ENCODE data around the gene UAP1.
"Not testable (repeated sequence)": the region's sequence is repeated elsewhere in the genome, so short reads cannot be mapped to it uniquely, and the experiment has no call there.

Gene UAP1

GRCh38 chr1:162566870-162567269 lies 5.3 kb downstream of the UAP1 start:
- no peak for DNase-seq

GRCh38 chr1:162568802-162569201 lies 7.3 kb downstream of the UAP1 start:
- DNase-seq, result no peak

DNA sequence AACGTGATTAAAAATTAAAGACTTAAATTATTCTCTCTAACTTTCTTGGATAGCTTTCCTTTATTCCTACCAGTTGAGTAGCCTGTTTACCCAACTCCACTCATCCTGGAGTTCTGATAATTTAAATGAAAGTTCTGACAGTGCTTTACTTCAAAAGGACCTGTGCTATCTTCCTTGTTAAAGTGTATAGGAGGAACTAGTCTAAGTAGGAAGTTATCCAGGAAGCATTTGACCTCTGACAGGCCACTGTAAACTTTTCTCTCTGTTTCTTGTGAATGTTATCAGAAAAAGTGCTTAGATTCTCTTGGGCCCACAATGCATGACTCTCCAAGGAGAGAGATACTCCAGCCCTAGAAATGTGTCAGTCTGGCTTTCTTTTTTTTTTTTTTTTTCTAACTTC lies 9.2 kb downstream of the UAP1 start:
- no peak for DNase-seq

DNA sequence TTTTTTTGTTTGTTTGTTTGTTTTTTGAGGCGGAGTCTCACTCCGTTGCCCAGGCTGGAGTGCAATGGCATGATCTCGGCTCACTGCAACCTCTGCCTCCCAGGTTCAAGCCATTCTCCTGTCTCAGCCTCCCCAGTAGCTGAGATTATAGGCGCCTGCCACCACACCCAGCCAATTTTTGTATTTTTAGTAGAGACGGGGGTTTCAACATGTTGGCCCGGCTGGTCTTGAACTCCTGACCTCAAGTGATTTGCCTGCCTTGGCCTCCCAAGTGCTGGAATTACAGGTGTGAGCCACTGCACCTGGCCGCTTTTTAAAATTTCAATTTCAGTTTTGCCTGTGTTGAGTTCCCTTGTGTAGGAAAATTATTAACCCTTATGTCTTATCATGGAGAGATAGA lies 9.6 kb downstream of the UAP1 start:
- not testable (repeated sequence) for DNase-seq

- DNase-seq, result no peak
Observed at GRCh38 chr1:162571696-162572095, 10.2 kb downstream of the UAP1 start.

GRCh38 chr1:162573136-162573535 lies 11.6 kb downstream of the UAP1 start:
- DNase-seq, result no peak

DNA sequence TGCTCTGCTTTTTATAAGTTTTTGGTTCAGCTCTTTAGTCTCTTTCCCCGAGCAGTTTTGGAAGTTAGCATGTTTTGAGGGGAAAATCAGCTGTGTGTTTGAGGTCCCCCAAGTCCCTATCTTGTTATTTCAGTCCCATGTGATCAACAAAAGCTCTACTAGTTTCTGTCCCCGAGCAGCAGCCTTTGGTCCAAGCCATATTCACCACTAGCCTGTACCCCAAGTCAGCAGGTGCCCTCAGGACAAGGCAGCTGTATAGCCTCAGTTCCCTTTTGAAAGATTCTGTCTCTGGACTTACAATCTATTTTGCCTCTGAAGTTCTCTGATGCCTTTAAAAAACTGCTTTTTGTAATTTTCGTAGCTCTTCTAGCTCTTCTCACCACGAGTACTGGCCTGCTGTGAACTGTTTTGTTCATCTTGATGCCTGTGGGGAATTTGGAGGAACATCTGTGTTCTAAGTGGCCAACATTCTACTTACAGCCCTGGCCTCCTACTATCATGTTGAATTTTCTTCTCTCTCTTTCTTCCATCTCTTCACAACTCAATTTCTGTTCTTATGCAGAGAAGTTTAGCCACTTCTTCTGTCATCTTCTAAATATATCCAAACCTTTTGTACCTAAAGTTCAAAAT lies 16.7 kb downstream of the UAP1 start:
- no peak for DNase-seq

DNA sequence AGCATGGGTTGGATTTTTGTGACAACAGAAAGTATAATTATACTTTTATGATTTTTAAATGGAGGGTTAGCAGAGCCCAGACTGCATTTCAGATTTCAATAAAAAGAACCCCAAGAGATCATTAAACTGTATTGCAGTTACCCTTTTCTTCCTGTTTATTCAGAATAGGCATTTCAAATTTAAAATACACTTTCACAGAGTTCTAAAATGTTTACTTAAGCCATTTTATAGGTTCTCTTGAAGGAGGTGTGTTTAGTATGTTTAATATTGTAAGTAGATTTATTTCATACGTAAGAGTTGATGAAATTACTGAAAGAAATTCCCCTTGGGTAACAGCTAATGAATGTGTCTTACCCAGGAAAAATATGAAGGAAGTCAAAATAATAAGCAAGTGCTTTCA lies 17.4 kb downstream of the UAP1 start:
- DNase-seq, result no peak

DNA sequence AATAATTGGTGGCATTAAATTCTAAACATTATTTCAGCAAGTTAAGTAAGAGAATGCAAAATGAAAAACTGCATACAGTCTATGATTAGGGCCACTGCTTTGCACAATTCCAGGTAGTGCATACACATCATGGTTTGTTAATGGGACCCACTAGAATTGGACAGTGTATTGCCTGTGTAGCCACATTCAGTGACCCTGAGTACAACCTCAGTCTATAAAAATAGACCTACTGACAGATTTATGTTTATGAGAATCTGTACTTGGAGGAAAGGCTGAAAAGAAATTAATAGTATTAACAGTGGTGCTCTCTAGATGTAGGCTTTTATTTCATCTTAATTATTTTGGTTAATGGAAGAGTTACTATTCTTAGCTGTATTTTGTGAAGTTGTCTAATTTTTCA lies 18.8 kb downstream of the UAP1 start:
- DNase-seq, result no peak

GRCh38 chr1:162582901-162583300 lies 21.4 kb downstream of the UAP1 start:
- not testable (repeated sequence) for DNase-seq

DNA sequence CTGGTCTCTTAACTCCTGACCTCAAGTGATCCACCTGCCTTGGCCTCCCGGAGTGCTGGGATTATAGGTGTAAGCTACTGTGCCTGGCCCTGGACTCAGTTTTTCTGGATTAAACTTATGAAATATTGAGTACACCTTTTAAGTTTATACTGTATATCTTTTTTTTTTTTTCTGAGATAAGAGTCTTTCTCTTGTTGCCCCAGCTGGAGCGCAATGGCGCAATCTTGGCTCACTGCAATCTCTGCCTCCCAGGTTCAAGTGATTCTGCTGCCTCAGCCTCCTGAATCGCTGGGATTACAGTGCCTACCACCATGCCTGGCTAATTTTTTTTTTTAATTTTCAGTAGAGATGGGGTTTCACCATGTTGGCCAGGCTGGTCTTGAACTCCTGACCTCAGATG lies 23.6 kb downstream of the UAP1 start:
- DNase-seq, result not testable (repeated sequence)

DNA sequence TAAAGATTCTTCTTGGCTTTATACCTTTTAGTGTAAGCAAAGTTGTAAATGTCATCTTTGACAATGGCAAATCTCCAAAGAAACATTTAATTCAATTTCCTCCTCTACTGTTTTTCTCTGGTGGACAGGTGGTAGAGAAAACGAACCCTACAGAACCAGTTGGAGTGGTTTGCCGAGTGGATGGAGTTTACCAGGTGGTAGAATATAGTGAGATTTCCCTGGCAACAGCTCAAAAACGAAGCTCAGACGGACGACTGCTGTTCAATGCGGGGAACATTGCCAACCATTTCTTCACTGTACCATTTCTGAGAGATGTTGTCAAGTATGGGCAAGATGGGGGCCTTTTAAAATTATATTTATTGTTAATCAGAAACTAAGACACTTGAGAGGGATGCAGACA lies 25.8 kb downstream of the UAP1 start:
- DNase-seq, result peak in 1 of 2 experiments; percentile 8

GRCh38 chr1:162587761-162588260 lies 26.3 kb downstream of the UAP1 start:
- DNase-seq, result no peak

DNA sequence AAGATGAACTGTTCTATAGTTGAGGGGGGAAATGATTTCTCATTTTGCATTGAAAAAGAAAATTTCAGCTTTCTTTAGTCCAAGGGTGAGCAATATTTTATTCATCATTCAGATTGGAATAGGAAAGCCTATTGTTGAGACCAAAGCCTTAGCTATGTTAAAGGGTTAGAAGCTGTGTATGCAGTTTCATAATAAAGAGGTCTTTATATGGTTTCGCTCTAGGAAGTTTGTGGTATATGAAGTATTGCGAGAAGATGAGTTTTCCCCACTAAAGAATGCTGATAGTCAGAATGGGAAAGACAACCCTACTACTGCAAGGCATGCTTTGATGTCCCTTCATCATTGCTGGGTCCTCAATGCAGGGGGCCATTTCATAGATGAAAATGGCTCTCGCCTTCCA lies 28.6 kb downstream of the UAP1 start:
- no peak for DNase-seq

DNA sequence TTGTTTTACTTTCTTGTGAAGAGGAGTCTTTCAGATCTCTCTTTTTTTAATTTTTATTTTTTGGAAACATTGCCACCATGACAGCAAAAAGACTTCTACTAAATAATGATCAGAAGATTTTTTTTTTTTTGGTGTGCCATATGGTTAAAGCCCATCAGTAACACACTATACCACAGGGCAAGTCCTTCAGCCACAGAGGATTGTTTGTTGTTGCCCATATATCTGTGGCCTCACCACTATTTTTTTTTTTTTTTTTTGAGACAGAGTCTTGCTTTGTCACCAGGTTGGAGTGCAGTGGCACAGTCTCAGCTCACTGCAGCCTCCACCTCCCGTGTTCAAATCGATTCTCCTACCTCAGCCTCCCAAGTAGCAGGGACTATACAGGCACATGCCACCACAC lies 29.2 kb downstream of the UAP1 start:
- DNase-seq, result no peak

DNA sequence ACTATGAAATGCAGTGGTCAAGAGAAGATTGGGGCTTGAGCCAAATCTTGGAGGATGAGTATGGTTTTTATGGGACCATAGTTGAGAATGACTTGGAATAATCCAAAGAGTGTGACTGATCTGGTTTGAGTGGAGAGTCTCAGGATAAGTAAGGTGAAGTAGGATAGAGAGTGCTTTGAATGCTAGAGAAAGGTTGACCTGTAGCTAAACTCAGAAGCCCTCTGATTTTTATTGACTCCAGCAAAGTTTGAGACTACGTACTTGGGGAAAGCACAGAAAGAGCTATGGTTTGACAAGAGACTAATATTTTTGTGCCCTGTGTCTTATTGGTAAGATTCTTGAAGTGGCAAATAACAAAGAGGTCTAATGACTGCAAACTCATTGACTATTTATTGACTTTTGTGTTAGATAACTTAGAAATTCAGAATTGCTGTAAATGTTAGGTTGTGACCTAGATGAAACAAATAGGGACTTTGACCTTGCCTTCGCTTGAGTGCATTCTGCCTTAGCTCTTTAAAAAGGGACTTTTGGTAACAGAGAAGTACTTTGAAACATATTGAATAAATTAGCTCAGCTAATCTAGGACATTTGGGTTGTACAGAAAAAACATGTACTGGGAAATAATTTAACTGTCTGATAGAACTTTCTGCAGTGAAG lies 35.1 kb downstream of the UAP1 start:
- DNase-seq, result no peak

DNA sequence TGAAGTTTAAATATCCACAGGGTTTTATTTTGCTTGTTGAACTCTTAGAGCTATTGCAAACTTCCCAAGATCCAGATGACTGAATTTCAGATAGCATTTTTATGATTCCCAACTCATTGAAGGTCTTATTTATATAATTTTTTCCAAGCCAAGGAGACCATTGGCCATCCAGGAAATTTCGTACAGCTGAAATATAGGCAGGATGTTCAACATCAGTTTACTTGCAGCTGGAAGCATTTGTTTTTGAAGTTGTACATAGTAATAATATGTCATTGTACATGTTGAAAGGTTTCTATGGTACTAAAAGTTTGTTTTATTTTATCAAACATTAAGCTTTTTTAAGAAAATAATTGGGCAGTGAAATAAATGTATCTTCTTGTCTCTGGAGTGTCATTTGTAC lies 37.9 kb downstream of the UAP1 start:
- no peak for DNase-seq

- DNase-seq, result not testable (repeated sequence)
Observed at GRCh38 chr1:162603117-162603516, 41.6 kb downstream of the UAP1 start.

GRCh38 chr1:162605225-162605927 lies 43.9 kb downstream of the UAP1 start:
- DNase-seq, result no peak

DNA sequence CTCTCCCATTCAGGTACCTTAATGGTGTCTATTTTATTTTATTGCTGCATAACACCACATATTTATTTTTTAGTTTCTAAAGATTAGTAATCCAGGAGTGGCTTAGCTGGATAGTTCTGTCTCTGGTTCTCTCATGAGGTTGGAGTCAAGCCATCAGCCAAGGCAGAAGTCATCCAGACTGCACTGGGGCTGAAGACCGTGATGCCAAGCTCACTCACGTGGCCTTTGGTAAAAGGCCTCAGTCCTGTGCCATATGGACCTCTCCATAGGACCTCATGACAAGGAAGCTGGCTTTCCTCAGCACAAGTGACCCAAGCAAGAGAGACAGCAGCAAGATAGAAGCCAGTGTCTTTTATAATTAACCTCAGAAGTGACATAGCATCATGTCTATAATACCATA lies 47.8 kb downstream of the UAP1 start:
- DNase-seq, result no peak

- DNase-seq, result no peak
Observed at GRCh38 chr1:162612606-162613400, 51.3 kb downstream of the UAP1 start.

GRCh38 chr1:162616848-162617247 lies 55.3 kb downstream of the UAP1 start:
- no peak for DNase-seq

DNA sequence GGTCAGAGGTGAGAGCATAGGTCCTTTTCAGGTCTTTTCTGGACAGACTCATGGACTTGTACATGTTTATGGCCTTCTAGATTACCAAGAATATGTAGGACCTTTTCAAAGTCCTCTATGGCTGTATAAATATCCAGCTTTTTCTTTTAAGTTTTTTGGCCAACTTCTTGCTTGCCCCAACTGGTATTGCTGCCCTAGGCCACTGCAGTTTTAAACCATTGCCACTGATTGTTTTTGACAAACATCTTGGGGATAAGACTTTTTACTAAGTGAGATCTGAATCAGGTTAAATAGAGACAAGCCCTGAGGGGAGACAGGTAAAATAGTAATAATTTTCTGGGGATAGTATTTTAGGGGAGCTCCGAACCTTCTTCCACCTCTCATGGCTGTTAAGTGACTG lies 56.0 kb downstream of the UAP1 start:
- DNase-seq, result no peak
